Retinal pigment epithelial cell (primary cell): ENCODE results near the gene FAF1.

ENCODE experiments used
- DNase-seq: peaks from one replicate; pipeline ENCODE4 v3.0.0-alpha.2; 2010; ENCODE audit warnings: low read depth
- H3K4me3 ChIP-seq: 2 replicates; pipeline ENCODE4 v1.5.1; 2011; ENCODE audit warnings: mild to moderate bottlenecking, low read length, control low read depth, moderate library complexity
- CTCF ChIP-seq: conservative IDR thresholded peaks from 2 replicates; pipeline ENCODE4 v1.5.1; 2011; ENCODE audit warnings: low read depth, low read length, control low read depth, inconsistent platforms

Gene FAF1

GRCh38 chr1:50493710-50494109 is 466.4 kb downstream of the FAF1 start:
- TF ChIP-seq CTCF, result no peak
- DNase-seq, result no peak
- no peak overlapping the region for H3K4me3 ChIP-seq

- DNase-seq, result no peak
- no peak for TF ChIP-seq CTCF
- H3K4me3 ChIP-seq, result no peak overlapping the region
Observed at GRCh38 chr1:50492142-50492541, 467.9 kb downstream of the FAF1 start.

GRCh38 chr1:50491142-50491541 is 468.9 kb downstream of the FAF1 start:
- no peak overlapping the region for H3K4me3 ChIP-seq
- DNase-seq, result no peak
- no peak for TF ChIP-seq CTCF

GRCh38 chr1:50490640-50491039 is 469.4 kb downstream of the FAF1 start:
- H3K4me3 ChIP-seq, result no peak overlapping the region
- no peak for TF ChIP-seq CTCF
- DNase-seq, result no peak

GRCh38 chr1:50488876-50489275 is 471.2 kb downstream of the FAF1 start:
- H3K4me3 ChIP-seq, result no peak overlapping the region
- no peak for TF ChIP-seq CTCF

GRCh38 chr1:50488356-50488755 is 471.7 kb downstream of the FAF1 start:
- H3K4me3 ChIP-seq, result no peak overlapping the region
- no peak for TF ChIP-seq CTCF
- no peak for DNase-seq

More at GRCh38 chr1:50488876-50489275, 471.2 kb downstream of the FAF1 start:
- DNase-seq, result no peak

- TF ChIP-seq CTCF, result no peak
- H3K4me3 ChIP-seq, result no peak overlapping the region
- no peak for DNase-seq
Observed at GRCh38 chr1:50487725-50488124, 472.3 kb downstream of the FAF1 start.
